Adrenal gland (tissue), 5 donors: ENCODE results near the gene FAM229A.

ENCODE experiments used
- CTCF ChIP-seq, 6 experiments: fragments of 450-650 bp in 4 of 6; fragments of 200-600 bp in 2 of 6; sonication (generic) in 1 of 6; IDR thresholded peaks; 1 replicate in 5 of 6; 2 replicates in 1 of 6; pipeline versions ENCODE4 v1.5.1 to v1.8.0; 2016 to 2021; ENCODE audit warnings: antibody characterized with exemption in 6 of 6, mild to moderate bottlenecking in 2 of 6, moderate library complexity in 1 of 6
- POLR2A ChIP-seq, 2 donors: fragments of 450-650 bp; IDR thresholded peaks; one replicate each; pipeline ENCODE4 v1.6.1; 2017; ENCODE audit warnings: antibody characterized with exemption in 2 of 2, mild to moderate bottlenecking in 2 of 2, moderate library complexity in 1 of 2
- donor health status: DM: no; HTN: no; CAD: no.

GRCh38 chr1:32380057-32380456 lies 17.8 kb upstream of the FAM229A start:
- TF ChIP-seq CTCF (IDR thresholded peaks at IDR 0.05) (no peak), POLR2A (IDR thresholded peaks at IDR 0.05) (no peak)
